GM18505 (cell line): Measurements from ENCODE around the gene KCNC2.

ENCODE experiments used
- ATAC-seq: cut with Tn5 transposase; IDR thresholded peaks from one replicate; pipeline ENCODE4 v1.9.1; 2021; ENCODE audit not compliant: unreplicated experiment
- POLR2A ChIP-seq: IDR thresholded peaks from 4 replicates; pipeline ENCODE4 v1.6.1; 2011; ENCODE audit warnings: borderline replicate concordance; ENCODE audit not compliant: insufficient read depth, insufficient read length; ENCODE audit errors: extremely low read depth

KCNC2 gene

GRCh38 chr12:75209812-75210138 is at the start of gene KCNC2:
KCNC2 (minus strand) TSS chr12:75209839.
- no peak for TF ChIP-seq POLR2A
- no peak for ATAC-seq

GRCh38 chr12:75259143-75259542 is 49.5 kb upstream of the KCNC2 start:
- TF ChIP-seq POLR2A: no peak
- ATAC-seq: no peak

- TF ChIP-seq POLR2A: no peak
- no peak for ATAC-seq
Measured at GRCh38 chr12:75257510-75257909, 47.9 kb upstream of the KCNC2 start.

GRCh38 chr12:75245108-75245507 is 35.5 kb upstream of the KCNC2 start:
- ATAC-seq: no peak
- no peak for TF ChIP-seq POLR2A

- peak; percentile 90 for ATAC-seq
Measured at GRCh38 chr12:75239987-75240386, 30.3 kb upstream of the KCNC2 start.

GRCh38 chr12:75236206-75236605 is 26.6 kb upstream of the KCNC2 start:
- no peak for TF ChIP-seq POLR2A

More at GRCh38 chr12:75239987-75240386, 30.3 kb upstream of the KCNC2 start:
- no peak for TF ChIP-seq POLR2A

GRCh38 chr12:75227132-75227531 is 17.5 kb upstream of the KCNC2 start:
- ATAC-seq: no peak
- TF ChIP-seq POLR2A: no peak

More at GRCh38 chr12:75236206-75236605, 26.6 kb upstream of the KCNC2 start:
- no peak for ATAC-seq

- no peak for TF ChIP-seq POLR2A
- ATAC-seq: no peak
Measured at GRCh38 chr12:75212072-75212471, 2.4 kb upstream of the KCNC2 start.

GRCh38 chr12:75208856-75209811 is 505 bp downstream of the KCNC2 start:
- TF ChIP-seq POLR2A: no peak
- no peak for ATAC-seq

GRCh38 chr12:75207338-75208083 is 2.1 kb downstream of the KCNC2 start:
- no peak for TF ChIP-seq POLR2A
- ATAC-seq: no peak

GRCh38 chr12:75205558-75205957 is 4.1 kb downstream of the KCNC2 start:
- TF ChIP-seq POLR2A: no peak
- ATAC-seq: no peak

- no peak for TF ChIP-seq POLR2A
- no peak for ATAC-seq
Measured at GRCh38 chr12:75196865-75197264, 12.8 kb downstream of the KCNC2 start.

- no peak for TF ChIP-seq POLR2A
- no peak for ATAC-seq
Measured at GRCh38 chr12:75196408-75196807, 13.2 kb downstream of the KCNC2 start.

GRCh38 chr12:75194250-75194649 is 15.4 kb downstream of the KCNC2 start:
- TF ChIP-seq POLR2A: no peak
- no peak for ATAC-seq
